Parathyroid adenoma (tissue), 2 donors: ENCODE data around the gene CDHR1.
"Not testable (repeated sequence)": the region's sequence is repeated elsewhere in the genome, so short reads cannot be mapped to it uniquely, and the experiment has no call there.

Source experiments
- H2AFZ ChIP-seq: fragments of 300-600 bp; sonication (generic); one replicate; pipeline ENCODE4 v1.7.0; 2017; ENCODE audit warnings: antibody characterized with exemption, mild to moderate bottlenecking
- H3K27ac ChIP-seq: fragments of 300-600 bp; sonication (generic); one replicate; pipeline ENCODE4 v1.7.0; 2017
- H3K27me3 ChIP-seq: fragments of 300-600 bp; sonication (generic); one replicate; pipeline ENCODE4 v1.7.0; 2017; ENCODE audit warnings: low read length; ENCODE audit not compliant: control insufficient read depth, insufficient read depth
- H3K36me3 ChIP-seq: fragments of 300-600 bp; sonication (generic); one replicate; pipeline ENCODE4 v1.7.0; 2017; ENCODE audit warnings: low read length; ENCODE audit not compliant: control insufficient read depth, insufficient read depth
- H3K4me1 ChIP-seq: fragments of 300-600 bp; sonication (generic); one replicate; pipeline ENCODE4 v1.7.0; 2017; ENCODE audit warnings: control low read depth
- H3K4me2 ChIP-seq: fragments of 300-600 bp; sonication (generic); one replicate; pipeline ENCODE4 v1.7.0; 2017; ENCODE audit warnings: low read length
- H3K4me3 ChIP-seq: fragments of 300-600 bp; sonication (generic); one replicate; pipeline ENCODE4 v1.7.0; 2017; ENCODE audit warnings: low read depth, low read length
- H3K79me2 ChIP-seq: fragments of 300-600 bp; sonication (generic); one replicate; pipeline ENCODE4 v1.7.0; 2017; ENCODE audit warnings: control low read depth
- H3K9ac ChIP-seq: fragments of 300-600 bp; sonication (generic); one replicate; pipeline ENCODE4 v1.7.0; 2017; ENCODE audit warnings: mild to moderate bottlenecking
- H3K9me3 ChIP-seq: fragments of 300-600 bp; sonication (generic); one replicate; pipeline ENCODE4 v1.7.0; 2017; ENCODE audit warnings: low read length; ENCODE audit not compliant: control insufficient read depth
- TF ChIP-seq, protein P1 (sequence below): fragments of 300-600 bp; sonication (generic); IDR thresholded peaks from one replicate; pipeline ENCODE4 v1.7.0; 2017; ENCODE audit warnings: antibody characterized with exemption, mild to moderate bottlenecking
- donor health status: primary hyperparathyroidism.

CDHR1 gene

DNA sequence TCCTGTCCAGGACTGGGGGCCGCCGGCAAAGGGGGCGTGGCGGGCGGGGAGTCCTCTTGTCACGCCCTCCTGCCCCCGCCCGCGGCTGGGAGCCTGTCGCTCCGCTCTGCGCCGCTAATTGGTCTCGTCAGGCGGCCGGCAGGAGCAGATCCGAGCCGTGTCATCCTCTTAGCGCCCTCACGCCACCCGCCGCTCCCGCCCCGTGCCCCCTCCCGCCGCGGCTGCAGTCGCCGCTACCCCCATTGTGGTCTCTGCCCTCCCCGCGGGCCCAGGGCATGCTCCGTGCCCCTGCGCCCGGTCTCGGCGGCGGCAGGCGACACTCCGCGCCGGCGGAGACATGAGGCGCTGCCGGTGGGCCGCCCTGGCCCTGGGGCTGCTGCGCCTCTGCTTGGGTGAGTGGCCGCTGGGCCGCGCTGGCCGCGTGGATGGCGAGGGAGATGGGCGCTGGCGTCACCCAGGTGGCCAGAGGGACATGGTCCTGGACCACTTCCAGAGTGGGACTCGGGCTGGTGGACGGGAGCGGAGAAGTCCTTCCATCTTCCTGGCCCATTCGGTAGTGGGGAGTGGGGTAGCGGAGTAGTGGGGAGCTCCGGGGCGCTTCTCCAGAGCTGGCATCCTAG is at the start of gene CDHR1:
CDHR1 (plus strand) TSS at position 114 of the 620 bp plus-strand sequence; CDS start at position 338, 224 bp downstream.
- peak within 1 kb of the TSS; percentile 29 for H3K4me3 ChIP-seq
- no peaks in the 10 kb centered on the region for H3K36me3 ChIP-seq
- no peak within 1 kb of the TSS for H3K27ac ChIP-seq
- no peaks in the 10 kb centered on the region for H3K9me3 ChIP-seq
- H2AFZ ChIP-seq, result peak within 1 kb of the TSS; percentile 72
- TF ChIP-seq, protein P1, sequence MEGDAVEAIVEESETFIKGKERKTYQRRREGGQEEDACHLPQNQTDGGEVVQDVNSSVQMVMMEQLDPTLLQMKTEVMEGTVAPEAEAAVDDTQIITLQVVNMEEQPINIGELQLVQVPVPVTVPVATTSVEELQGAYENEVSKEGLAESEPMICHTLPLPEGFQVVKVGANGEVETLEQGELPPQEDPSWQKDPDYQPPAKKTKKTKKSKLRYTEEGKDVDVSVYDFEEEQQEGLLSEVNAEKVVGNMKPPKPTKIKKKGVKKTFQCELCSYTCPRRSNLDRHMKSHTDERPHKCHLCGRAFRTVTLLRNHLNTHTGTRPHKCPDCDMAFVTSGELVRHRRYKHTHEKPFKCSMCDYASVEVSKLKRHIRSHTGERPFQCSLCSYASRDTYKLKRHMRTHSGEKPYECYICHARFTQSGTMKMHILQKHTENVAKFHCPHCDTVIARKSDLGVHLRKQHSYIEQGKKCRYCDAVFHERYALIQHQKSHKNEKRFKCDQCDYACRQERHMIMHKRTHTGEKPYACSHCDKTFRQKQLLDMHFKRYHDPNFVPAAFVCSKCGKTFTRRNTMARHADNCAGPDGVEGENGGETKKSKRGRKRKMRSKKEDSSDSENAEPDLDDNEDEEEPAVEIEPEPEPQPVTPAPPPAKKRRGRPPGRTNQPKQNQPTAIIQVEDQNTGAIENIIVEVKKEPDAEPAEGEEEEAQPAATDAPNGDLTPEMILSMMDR, result no peak
- H3K79me2 ChIP-seq, result no peaks in the 10 kb centered on the region
- no peak within 1 kb of the TSS for H3K9ac ChIP-seq
- peak within 1 kb of the TSS; percentile 71 for H3K4me2 ChIP-seq
- no peaks in the 10 kb centered on the region for H3K27me3 ChIP-seq
- H3K4me1 ChIP-seq, result peaks cover 5% of the 10 kb centered on the region

DNA sequence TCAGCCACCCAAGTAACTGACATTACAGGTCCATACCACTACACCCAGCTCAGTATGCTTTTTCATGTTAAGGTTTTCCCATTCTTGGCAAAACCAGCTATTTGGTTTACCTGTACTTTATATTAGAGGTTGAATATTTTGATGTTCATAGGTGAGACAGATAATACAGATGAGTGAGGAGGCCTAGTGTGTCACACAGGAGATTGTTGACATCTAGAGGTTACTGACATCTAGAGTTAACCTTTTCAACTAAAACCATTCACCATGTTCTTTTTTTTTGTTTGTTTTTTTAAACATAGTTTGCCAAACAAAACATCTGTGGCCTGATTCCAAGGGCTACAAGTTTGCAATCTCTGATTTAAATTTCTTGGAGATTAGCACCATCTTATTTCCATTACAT is 47.0 kb upstream of the CDHR1 start:
- Histone ChIP-seq H3K4me1 (no peaks in the 10 kb centered on the region), H3K4me3 (no peak overlapping the region), H2AFZ (no peak overlapping the region), H3K4me2 (no peak overlapping the region), H3K27me3 (no peaks in the 10 kb centered on the region), H3K79me2 (no peaks in the 10 kb centered on the region), H3K27ac (no peak overlapping the region), H3K9me3 (no peaks in the 10 kb centered on the region), H3K36me3 (no peaks in the 10 kb centered on the region), H3K9ac (no peak overlapping the region)
- TF ChIP-seq, protein P1, result no peak

DNA sequence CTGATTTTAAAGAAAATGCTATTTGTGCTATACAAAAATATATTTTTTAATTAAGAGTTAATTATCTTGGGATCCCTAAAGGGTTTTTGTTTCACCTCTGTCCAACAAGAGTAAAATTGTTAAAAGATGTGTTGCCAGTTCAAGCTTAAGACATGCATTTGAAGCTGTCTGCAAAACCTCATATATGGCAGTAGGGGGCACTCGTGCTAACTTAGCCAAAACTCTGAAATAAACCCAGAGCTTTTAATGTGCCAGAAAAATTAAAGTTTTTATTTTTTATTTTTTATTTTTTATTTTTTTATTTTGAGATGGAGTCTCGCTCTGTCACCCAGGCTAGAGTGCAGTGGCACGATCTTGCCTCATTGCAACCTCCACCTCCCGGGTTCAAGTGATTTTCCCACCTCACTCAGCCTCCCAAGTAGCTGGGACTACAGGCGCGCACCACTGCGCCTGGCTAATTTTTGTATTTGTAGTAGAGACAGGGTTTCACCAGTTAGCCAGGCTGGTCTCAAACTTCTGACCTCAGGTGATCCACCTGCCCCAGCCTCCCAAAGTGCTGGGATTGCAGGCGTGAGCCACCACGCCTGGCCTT is 46.2 kb upstream of the CDHR1 start:
- H2AFZ ChIP-seq, H3K4me3 ChIP-seq, H3K27ac ChIP-seq, H3K27me3 ChIP-seq, H3K9ac ChIP-seq, H3K4me2 ChIP-seq, H3K79me2 ChIP-seq, H3K36me3 ChIP-seq, H3K9me3 ChIP-seq, H3K4me1 ChIP-seq: not testable (repeated sequence)
- TF ChIP-seq, protein P1, result peak; percentile 48

DNA sequence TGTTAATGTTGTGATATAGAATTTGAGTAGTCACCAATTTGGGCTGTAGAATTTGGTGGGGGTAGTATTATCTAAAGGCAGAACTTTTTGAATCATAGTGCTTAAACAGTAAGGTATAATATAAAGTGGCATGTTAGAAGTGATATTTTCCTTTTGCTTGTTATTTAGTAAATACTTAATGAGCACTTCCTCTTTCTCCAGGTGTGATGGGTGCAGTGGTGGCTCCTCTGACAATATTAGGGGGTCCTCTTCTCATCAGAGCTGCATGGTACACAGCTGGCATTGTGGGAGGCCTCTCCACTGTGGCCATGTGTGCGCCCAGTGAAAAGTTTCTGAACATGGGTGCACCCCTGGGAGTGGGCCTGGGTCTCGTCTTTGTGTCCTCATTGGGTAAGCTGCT is 44.5 kb upstream of the CDHR1 start:
- Histone ChIP-seq H3K4me1 (no peaks in the 10 kb centered on the region), H2AFZ (no peak overlapping the region), H3K9me3 (no peaks in the 10 kb centered on the region), H3K36me3 (no peaks in the 10 kb centered on the region), H3K27me3 (no peaks in the 10 kb centered on the region), H3K4me2 (no peak overlapping the region), H3K27ac (no peak overlapping the region), H3K79me2 (no peaks in the 10 kb centered on the region), H3K9ac (no peak overlapping the region), H3K4me3 (no peak overlapping the region)
- TF ChIP-seq, protein P1, result no peak

DNA sequence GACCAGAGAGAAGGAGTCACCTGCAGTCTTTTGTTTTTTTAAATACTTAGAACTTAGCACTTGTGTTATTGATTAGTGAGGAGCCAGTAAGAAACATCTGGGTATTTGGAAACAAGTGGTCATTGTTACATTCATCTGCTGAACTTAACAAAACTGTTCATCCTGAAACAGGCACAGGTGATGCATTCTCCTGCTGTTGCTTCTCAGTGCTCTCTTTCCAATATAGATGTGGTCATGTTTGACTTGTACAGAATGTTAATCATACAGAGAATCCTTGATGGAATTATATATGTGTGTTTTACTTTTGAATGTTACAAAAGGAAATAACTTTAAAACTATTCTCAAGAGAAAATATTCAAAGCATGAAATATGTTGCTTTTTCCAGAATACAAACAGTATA is 41.6 kb upstream of the CDHR1 start:
- H3K36me3 ChIP-seq, result no peaks in the 10 kb centered on the region

More for the DNA sequence above, 41.6 kb upstream of the CDHR1 start:
- Histone ChIP-seq H3K27ac (no peak overlapping the region), H3K9me3 (no peaks in the 10 kb centered on the region), H3K79me2 (no peaks in the 10 kb centered on the region), H3K4me2 (no peak overlapping the region), H3K27me3 (no peaks in the 10 kb centered on the region), H2AFZ (no peak overlapping the region), H3K4me3 (no peak overlapping the region), H3K9ac (no peak overlapping the region), H3K4me1 (no peaks in the 10 kb centered on the region)
- TF ChIP-seq, protein P1, result no peak
